Gastrocnemius medialis (tissue), 4 donors: ENCODE data around the gene HOXB5.

Source experiments
- CTCF ChIP-seq, 5 experiments: fragments of 450-650 bp in 3 of 5; fragments of 200-600 bp in 2 of 5; sonication (generic) in 2 of 5; IDR thresholded peaks in 4 of 5; conservative IDR thresholded peaks in 1 of 5; 1 replicate in 4 of 5; 2 replicates in 1 of 5; pipeline ENCODE4 v1.5.1; 2016 to 2019; ENCODE audit warnings: antibody characterized with exemption in 5 of 5, mild to moderate bottlenecking in 3 of 5, moderate library complexity in 3 of 5
- POLR2A ChIP-seq, 2 donors: fragments of 450-650 bp; IDR thresholded peaks; one replicate each; pipeline ENCODE4 v1.6.1; 2017; ENCODE audit warnings: antibody characterized with exemption in 2 of 2, mild to moderate bottlenecking in 2 of 2, moderate library complexity in 2 of 2

- no peak for TF ChIP-seq CTCF (IDR thresholded peaks at IDR 0.05 in 4 of 5, conservative IDR thresholded peaks at IDR 0.05 in 1 of 5)
- no peak for TF ChIP-seq POLR2A (IDR thresholded peaks at IDR 0.05)
These were observed 21.7 kb downstream of the HOXB5 start for GRCh38 chr17:48571826-48572417.
